NCI-H187 treated with DMSO at 0.1 percent for 48 hours (cell line): ENCODE measurements around the gene OR10A2.
"Not testable (repeated sequence)": the region's sequence is repeated elsewhere in the genome, so short reads cannot be mapped to it uniquely, and the experiment has no call there.

ENCODE experiments used
- DNase-seq: peaks from one replicate; lab custom pipeline; 2025; lab: John Stamatoyannopoulos, UW

Gene OR10A2

GRCh38 chr11:6887711-6888110, 24.9 kb downstream of the OR10A2 start:
- not testable (repeated sequence) for DNase-seq

GRCh38 chr11:6888830-6889229, 26.0 kb downstream of the OR10A2 start:
- no peak for DNase-seq

- DNase-seq, result no peak
Measured at GRCh38 chr11:6889835-6890234, 27.0 kb downstream of the OR10A2 start.

GRCh38 chr11:6892400-6892799, 29.5 kb downstream of the OR10A2 start, which contains the start of gene OR2D2:
Gene OR2D2, minus strand, starts transcription at chr11:6892500. Its CDS starts 0 bp downstream, at chr11:6892500.
- DNase-seq, result no peak

GRCh38 chr11:6894097-6894496, 31.2 kb downstream of the OR10A2 start:
- no peak for DNase-seq

- no peak for DNase-seq
Measured at GRCh38 chr11:6895010-6895409, 32.2 kb downstream of the OR10A2 start.

- DNase-seq, result no peak
Measured at GRCh38 chr11:6898911-6899310, 36.1 kb downstream of the OR10A2 start.

- DNase-seq, result no peak
Measured at GRCh38 chr11:6900327-6900999, 37.6 kb downstream of the OR10A2 start.

- DNase-seq, result not testable (repeated sequence)
Measured at GRCh38 chr11:6904804-6905203, 41.9 kb downstream of the OR10A2 start.

- no peak for DNase-seq
Measured at GRCh38 chr11:6911378-6911777, 48.5 kb downstream of the OR10A2 start.

GRCh38 chr11:6911948-6912347, 49.1 kb downstream of the OR10A2 start:
- no peak for DNase-seq

GRCh38 chr11:6919698-6920097, 56.8 kb downstream of the OR10A2 start:
- DNase-seq, result no peak

GRCh38 chr11:6920702-6921101, 57.8 kb downstream of the OR10A2 start, which contains the start of gene OR2D3:
Gene OR2D3, plus strand, starts transcription at chr11:6921002. Its CDS starts 0 bp downstream, at chr11:6921002.
- DNase-seq, result no peak
